KMS-11 (cell line): ENCODE results near the gene PLXND1.

ENCODE experiments used
- H2AFZ ChIP-seq: fragments of 200-600 bp; sonication (generic); 2 replicates; pipeline ENCODE4 v1.6.1; 2016; ENCODE audit warnings: antibody characterized with exemption, mixed run types, low read depth
- H3K27ac ChIP-seq: fragments of 200-600 bp; sonication (generic); 2 replicates; pipeline ENCODE4 v1.6.1; 2016; ENCODE audit warnings: mild to moderate bottlenecking, mixed run types
- H3K27me3 ChIP-seq: fragments of 200-600 bp; sonication (generic); 2 replicates; pipeline ENCODE4 v1.6.1; 2017; ENCODE audit warnings: mild to moderate bottlenecking, low read depth, mixed run types, moderate library complexity; ENCODE audit not compliant: insufficient read depth
- H3K36me3 ChIP-seq: fragments of 200-600 bp; sonication (generic); 2 replicates; pipeline ENCODE4 v1.6.1; 2017; ENCODE audit warnings: mild to moderate bottlenecking, mixed run types; ENCODE audit not compliant: insufficient read depth
- H3K4me1 ChIP-seq: fragments of 200-600 bp; sonication (generic); 2 replicates; pipeline ENCODE4 v1.6.1; 2016; ENCODE audit warnings: mild to moderate bottlenecking, low read depth, mixed run types; ENCODE audit not compliant: poor library complexity, severe bottlenecking
- H3K4me2 ChIP-seq: fragments of 200-600 bp; sonication (generic); 2 replicates; pipeline ENCODE4 v1.7.0; 2016; ENCODE audit warnings: mild to moderate bottlenecking, mixed run types
- H3K4me3 ChIP-seq: fragments of 200-600 bp; sonication (generic); IDR thresholded peaks from 2 replicates; pipeline ENCODE4 v1.6.1; 2017; ENCODE audit warnings: low read depth, low read length, mixed read lengths; ENCODE audit not compliant: insufficient read depth
- H3K79me2 ChIP-seq: fragments of 200-600 bp; sonication (generic); 2 replicates; pipeline ENCODE4 v1.6.1; 2016; ENCODE audit warnings: low read depth, mixed run types; ENCODE audit not compliant: insufficient read depth
- H3K9ac ChIP-seq: fragments of 200-600 bp; sonication (generic); 2 replicates; pipeline ENCODE4 v1.6.1; 2016; ENCODE audit warnings: mild to moderate bottlenecking, mixed run types
- H4K20me1 ChIP-seq: fragments of 200-600 bp; sonication (generic); 2 replicates; pipeline ENCODE4 v1.6.1; 2016; ENCODE audit warnings: mild to moderate bottlenecking, mixed run types; ENCODE audit not compliant: insufficient read depth
- TF ChIP-seq, protein P1 (sequence below): fragments of 200-600 bp; sonication (generic); conservative IDR thresholded peaks from 2 replicates; pipeline ENCODE4 v1.6.1; 2017; ENCODE audit warnings: low read depth, mild to moderate bottlenecking, antibody characterized with exemption, low read length, moderate library complexity, mixed read lengths

Gene PLXND1

DNA sequence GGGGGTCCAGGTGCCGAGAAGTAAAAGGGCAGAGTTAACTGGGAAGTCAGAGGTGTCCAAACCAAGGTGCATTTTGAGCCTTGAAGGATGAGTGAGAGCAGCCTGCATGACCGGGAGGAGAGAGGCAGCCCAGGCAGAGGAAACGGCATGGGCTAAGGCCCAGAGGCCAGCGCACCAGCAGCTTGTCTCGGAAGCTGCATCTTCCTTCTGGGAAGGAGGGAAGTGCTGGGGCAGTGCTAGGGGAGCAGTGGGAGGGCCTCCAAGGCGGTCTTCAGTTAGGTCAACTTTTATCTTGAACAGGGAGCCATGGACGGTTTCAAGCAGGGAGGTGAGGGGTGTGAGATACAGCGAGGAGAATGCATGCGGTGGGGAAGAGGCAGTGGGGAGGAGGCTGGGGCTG, 62.5 kb downstream of the PLXND1 start:
- Histone ChIP-seq H4K20me1 (no peaks in the 10 kb centered on the region), H3K4me2 (no peak overlapping the region), H3K4me1 (no peaks in the 10 kb centered on the region), H3K36me3 (no peaks in the 10 kb centered on the region), H3K9ac (no peak overlapping the region), H3K4me3 (no peak overlapping the region), H3K27me3 (no peaks in the 10 kb centered on the region), H2AFZ (no peak overlapping the region), H3K79me2 (no peaks in the 10 kb centered on the region), H3K27ac (no peak overlapping the region)
- TF ChIP-seq, protein P1, sequence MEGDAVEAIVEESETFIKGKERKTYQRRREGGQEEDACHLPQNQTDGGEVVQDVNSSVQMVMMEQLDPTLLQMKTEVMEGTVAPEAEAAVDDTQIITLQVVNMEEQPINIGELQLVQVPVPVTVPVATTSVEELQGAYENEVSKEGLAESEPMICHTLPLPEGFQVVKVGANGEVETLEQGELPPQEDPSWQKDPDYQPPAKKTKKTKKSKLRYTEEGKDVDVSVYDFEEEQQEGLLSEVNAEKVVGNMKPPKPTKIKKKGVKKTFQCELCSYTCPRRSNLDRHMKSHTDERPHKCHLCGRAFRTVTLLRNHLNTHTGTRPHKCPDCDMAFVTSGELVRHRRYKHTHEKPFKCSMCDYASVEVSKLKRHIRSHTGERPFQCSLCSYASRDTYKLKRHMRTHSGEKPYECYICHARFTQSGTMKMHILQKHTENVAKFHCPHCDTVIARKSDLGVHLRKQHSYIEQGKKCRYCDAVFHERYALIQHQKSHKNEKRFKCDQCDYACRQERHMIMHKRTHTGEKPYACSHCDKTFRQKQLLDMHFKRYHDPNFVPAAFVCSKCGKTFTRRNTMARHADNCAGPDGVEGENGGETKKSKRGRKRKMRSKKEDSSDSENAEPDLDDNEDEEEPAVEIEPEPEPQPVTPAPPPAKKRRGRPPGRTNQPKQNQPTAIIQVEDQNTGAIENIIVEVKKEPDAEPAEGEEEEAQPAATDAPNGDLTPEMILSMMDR = no peak

DNA sequence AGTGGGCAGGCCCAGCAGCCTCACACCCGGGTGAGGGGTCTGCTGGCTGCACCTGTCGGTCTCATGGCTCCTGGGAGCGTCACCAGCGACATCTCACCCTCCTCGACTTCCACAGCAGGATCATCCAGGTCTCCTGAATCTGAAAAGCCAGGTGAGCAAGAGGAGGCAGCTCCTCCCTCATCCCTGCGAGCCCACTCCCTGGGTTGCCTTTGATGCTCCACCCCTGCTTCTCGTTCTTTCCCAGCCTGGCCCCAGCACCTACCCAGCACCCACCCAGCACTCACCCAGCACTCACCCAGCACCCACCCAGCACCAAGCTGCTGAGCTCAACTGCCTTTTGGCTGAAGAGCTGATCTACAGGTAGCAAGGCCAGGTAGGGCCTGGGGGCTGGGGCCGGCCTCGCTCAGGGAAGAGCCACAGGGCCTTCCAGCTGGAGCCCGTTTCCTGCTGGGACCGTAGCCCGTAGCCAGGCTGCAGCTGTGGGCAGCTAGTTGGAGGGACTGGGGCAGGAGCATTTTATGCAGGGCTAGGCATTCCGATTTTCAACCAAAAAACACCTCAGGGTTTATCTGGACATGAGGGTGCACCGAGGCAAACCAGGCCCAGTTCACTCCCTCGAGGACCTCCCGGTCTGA, 63.2 kb downstream of the PLXND1 start, which contains the start of gene H1-8:
TSS of gene H1-8 (plus strand) at position 20 of the 635 bp plus-strand sequence. CDS start at position 64, 44 bp downstream.
- H3K4me3 ChIP-seq = no peak within 1 kb of the TSS
- no peak within 1 kb of the TSS for H2AFZ ChIP-seq
- H3K9ac ChIP-seq = no peak within 1 kb of the TSS
- H4K20me1 ChIP-seq = no peaks in the 10 kb centered on the region
- H3K4me1 ChIP-seq = no peaks in the 10 kb centered on the region
- H3K4me2 ChIP-seq = no peak within 1 kb of the TSS
- H3K27me3 ChIP-seq = no peaks in the 10 kb centered on the region
- no peaks in the 10 kb centered on the region for H3K79me2 ChIP-seq
- TF ChIP-seq, protein P1 = no peak
- H3K36me3 ChIP-seq = no peaks in the 10 kb centered on the region
- no peak within 1 kb of the TSS for H3K27ac ChIP-seq

DNA sequence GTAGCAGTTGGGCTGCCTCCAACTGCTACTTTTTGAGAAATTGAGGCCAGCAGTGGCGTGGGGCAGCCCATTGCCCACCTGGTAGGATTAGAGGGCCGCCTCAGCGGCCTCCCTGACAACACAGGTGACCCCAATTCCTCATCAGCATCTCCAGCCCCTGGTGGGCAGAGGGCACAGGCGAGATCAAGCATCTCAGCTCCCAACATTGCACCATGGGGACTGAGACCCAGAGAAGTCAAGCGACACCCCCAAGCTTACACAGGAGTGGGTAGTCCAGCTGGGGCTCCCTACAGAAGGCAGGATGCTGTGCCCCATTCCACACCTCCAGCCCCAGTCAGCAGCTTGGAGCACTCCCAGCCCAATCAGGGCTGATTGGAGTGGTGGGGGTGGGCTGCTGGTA, 63.7 kb downstream of the PLXND1 start:
- Histone ChIP-seq H3K27me3 (no peaks in the 10 kb centered on the region), H3K9ac (no peak overlapping the region), H3K36me3 (no peaks in the 10 kb centered on the region), H4K20me1 (no peaks in the 10 kb centered on the region), H3K4me2 (no peak overlapping the region), H3K4me1 (no peaks in the 10 kb centered on the region), H2AFZ (no peak overlapping the region), H3K4me3 (no peak overlapping the region), H3K27ac (no peak overlapping the region), H3K79me2 (no peaks in the 10 kb centered on the region)
- TF ChIP-seq, protein P1 = no peak

DNA sequence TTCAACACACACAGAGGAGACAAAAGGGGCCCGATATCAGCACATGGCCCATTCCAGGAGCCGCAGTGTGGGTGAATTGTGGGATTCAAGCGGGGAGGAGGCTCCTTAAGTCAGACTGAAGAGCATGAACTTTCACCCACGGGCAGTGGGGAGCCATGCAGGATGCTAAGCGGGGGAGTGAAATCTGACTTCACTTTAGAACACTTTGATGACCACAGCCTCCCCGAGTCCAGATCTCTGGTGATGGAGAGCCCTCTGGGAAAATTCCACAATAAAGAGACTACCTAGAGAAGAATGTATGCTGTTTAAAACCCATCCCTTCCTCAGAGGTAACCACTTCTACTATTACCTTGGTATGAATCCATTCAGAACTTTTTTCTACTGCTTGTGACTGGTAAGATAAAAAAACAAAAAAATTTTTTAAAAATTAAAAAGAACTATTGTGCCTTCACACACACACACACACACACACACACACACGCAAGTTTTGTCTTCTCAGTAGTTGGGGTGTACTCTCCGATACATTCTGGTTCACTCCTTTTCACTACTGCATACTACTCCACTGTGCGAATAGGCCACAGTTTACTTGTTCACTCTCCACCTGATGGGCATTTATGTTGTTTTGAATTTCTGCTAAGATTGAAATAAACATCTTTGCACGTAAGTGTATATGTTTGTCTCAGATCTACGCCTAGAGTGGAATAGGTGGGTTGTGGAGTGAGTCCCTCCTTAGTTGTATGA, 65.5 kb downstream of the PLXND1 start:
- Histone ChIP-seq H3K27ac (no peak overlapping the region), H4K20me1 (no peaks in the 10 kb centered on the region), H3K4me1 (no peaks in the 10 kb centered on the region), H3K79me2 (no peaks in the 10 kb centered on the region), H3K4me2 (no peak overlapping the region), H2AFZ (no peak overlapping the region), H3K36me3 (no peaks in the 10 kb centered on the region), H3K27me3 (no peaks in the 10 kb centered on the region), H3K4me3 (no peak overlapping the region), H3K9ac (no peak overlapping the region)
- TF ChIP-seq, protein P1 = no peak
